ENCODE data around the gene EVPL.

Gene EVPL

DNA sequence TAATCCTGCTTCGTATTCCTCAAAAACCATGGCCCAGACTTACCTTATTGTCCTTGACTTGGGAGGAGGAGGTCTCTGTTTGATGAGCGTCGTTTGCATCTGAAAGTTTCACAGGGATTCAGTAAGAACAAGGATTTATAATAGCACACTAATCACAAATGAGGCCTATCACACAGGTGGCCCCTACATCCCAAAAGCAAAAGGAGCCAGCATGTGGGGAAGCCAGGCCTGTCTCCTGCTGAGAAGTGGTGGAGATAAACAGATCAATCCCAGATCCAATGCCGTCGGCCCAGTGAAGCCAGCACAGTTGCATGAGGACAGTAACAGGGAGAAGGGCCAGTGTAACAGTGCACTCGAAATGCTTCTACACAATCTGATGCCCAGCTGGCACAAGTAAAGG lies 13.3 kb upstream of the EVPL start:
- H3K9me3 ChIP-seq (ENCODE audit: insufficient read depth, low read depth, low read length) = no peaks in the 10 kb centered on the region
- H3K79me2 ChIP-seq (ENCODE audit: insufficient read depth, low read length) = no peaks in the 10 kb centered on the region
- H3F3A ChIP-seq (ENCODE audit: low read depth) = no peaks in the 10 kb centered on the region
- H3K4me3 ChIP-seq (ENCODE audit: low read length, poor library complexity, severe bottlenecking) = no peak overlapping the region
- H4K20me1 ChIP-seq (ENCODE audit: insufficient read depth, low read length, poor library complexity, severe bottlenecking) = no peaks in the 10 kb centered on the region
- H3K9ac ChIP-seq (ENCODE audit: low read depth, low read length, poor library complexity, severe bottlenecking) = no peak overlapping the region
- no peak overlapping the region for H3K4me2 ChIP-seq (ENCODE audit: low read depth, low read length, poor library complexity, severe bottlenecking)
- H3K9me2 ChIP-seq (replicated peaks; ENCODE audit: low read depth, low read length) = no peaks in the 10 kb centered on the region
- peaks cover 9% of the 10 kb centered on the region for H3K4me1 ChIP-seq (ENCODE audit: insufficient read depth, low read length, poor library complexity, severe bottlenecking)
- H3K36me3 ChIP-seq (ENCODE audit: insufficient read depth, low read length) = peaks cover 73% of the 10 kb centered on the region; the same call in 1 of the 2 replicates
- TF ChIP-seq, protein P1, sequence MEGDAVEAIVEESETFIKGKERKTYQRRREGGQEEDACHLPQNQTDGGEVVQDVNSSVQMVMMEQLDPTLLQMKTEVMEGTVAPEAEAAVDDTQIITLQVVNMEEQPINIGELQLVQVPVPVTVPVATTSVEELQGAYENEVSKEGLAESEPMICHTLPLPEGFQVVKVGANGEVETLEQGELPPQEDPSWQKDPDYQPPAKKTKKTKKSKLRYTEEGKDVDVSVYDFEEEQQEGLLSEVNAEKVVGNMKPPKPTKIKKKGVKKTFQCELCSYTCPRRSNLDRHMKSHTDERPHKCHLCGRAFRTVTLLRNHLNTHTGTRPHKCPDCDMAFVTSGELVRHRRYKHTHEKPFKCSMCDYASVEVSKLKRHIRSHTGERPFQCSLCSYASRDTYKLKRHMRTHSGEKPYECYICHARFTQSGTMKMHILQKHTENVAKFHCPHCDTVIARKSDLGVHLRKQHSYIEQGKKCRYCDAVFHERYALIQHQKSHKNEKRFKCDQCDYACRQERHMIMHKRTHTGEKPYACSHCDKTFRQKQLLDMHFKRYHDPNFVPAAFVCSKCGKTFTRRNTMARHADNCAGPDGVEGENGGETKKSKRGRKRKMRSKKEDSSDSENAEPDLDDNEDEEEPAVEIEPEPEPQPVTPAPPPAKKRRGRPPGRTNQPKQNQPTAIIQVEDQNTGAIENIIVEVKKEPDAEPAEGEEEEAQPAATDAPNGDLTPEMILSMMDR (conservative IDR thresholded peaks at IDR 0.05; ENCODE audit: low read length) = no peak
- TF ChIP-seq EZH2phosphoT487 (IDR thresholded peaks at IDR 0.05; ENCODE audit: borderline replicate concordance) = no peak
- H3K27me3 ChIP-seq (ENCODE audit: insufficient read depth, low read length, poor library complexity, severe bottlenecking) = no peaks in the 10 kb centered on the region
- no peak overlapping the region for H2AFZ ChIP-seq (ENCODE audit: low read length)

DNA sequence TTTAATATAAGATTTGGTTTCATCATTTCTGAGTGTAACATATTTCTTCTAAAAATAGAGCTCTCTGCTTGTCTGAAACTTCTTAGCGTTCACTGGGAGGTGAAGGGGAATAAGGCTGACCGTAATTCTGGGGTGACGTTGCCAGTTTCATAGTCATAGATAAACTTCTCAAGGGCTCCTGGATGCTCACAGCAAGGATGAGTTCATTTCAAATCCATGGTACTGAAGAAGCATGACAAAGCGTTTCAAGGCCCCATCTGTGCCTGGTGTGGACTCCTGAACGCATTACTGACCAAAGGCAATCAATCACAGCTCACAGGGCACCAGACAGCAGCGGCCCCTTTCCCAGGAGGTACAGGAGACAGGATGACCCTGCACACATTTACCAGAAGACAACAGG lies 12.0 kb upstream of the EVPL start:
- Histone ChIP-seq H3K4me1 (ENCODE audit: insufficient read depth, low read length, poor library complexity, severe bottlenecking) (peaks cover 18% of the 10 kb centered on the region), H3K9me2 (replicated peaks; ENCODE audit: low read depth, low read length) (no peaks in the 10 kb centered on the region), H3K4me2 (ENCODE audit: low read depth, low read length, poor library complexity, severe bottlenecking) (no peak overlapping the region), H2AFZ (ENCODE audit: low read length) (no peak overlapping the region), H4K20me1 (ENCODE audit: insufficient read depth, low read length, poor library complexity, severe bottlenecking) (no peaks in the 10 kb centered on the region), H3F3A (ENCODE audit: low read depth) (no peaks in the 10 kb centered on the region), H3K4me3 (ENCODE audit: low read length, poor library complexity, severe bottlenecking) (no peak overlapping the region), H3K9ac (ENCODE audit: low read depth, low read length, poor library complexity, severe bottlenecking) (no peak overlapping the region), H3K79me2 (ENCODE audit: insufficient read depth, low read length) (no peaks in the 10 kb centered on the region), H3K36me3 (ENCODE audit: insufficient read depth, low read length) (peaks cover 61% of the 10 kb centered on the region; the same call in 1 of the 2 replicates), H3K27me3 (ENCODE audit: insufficient read depth, low read length, poor library complexity, severe bottlenecking) (no peaks in the 10 kb centered on the region), H3K9me3 (ENCODE audit: insufficient read depth, low read depth, low read length) (no peaks in the 10 kb centered on the region)
- no peak for TF ChIP-seq EZH2phosphoT487 (IDR thresholded peaks at IDR 0.05; ENCODE audit: borderline replicate concordance)
- TF ChIP-seq, protein P1 (conservative IDR thresholded peaks at IDR 0.05; ENCODE audit: low read length) = no peak

DNA sequence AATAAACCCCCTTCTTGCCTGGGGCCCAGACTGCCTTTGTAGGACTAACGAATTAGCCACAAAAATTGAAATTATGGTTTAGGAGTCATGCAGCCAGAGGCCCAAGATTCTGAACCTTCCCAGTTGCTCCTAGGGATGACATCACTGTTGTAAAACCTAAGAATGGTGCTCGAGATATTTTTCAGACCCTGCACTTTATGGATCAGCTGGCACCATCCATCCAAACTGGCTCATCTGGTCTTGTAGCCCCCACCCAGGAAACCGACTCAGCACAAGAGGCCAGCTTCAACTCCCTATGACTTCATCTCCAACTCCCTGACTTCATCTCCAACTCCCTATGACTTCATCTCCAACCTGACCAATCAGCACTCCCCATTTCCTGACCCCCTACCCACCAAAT lies 10.9 kb upstream of the EVPL start:
- peaks cover 18% of the 10 kb centered on the region for H3K4me1 ChIP-seq (ENCODE audit: insufficient read depth, low read length, poor library complexity, severe bottlenecking)
- H3F3A ChIP-seq (ENCODE audit: low read depth) = no peaks in the 10 kb centered on the region
- no peaks in the 10 kb centered on the region for H4K20me1 ChIP-seq (ENCODE audit: insufficient read depth, low read length, poor library complexity, severe bottlenecking)
- no peak for TF ChIP-seq EZH2phosphoT487 (IDR thresholded peaks at IDR 0.05; ENCODE audit: borderline replicate concordance)
- TF ChIP-seq, protein P1 (conservative IDR thresholded peaks at IDR 0.05; ENCODE audit: low read length) = no peak
- H3K36me3 ChIP-seq (ENCODE audit: insufficient read depth, low read length) = peaks cover 50% of the 10 kb centered on the region; the same call in 1 of the 2 replicates
- H3K9me2 ChIP-seq (replicated peaks; ENCODE audit: low read depth, low read length) = no peaks in the 10 kb centered on the region
- H3K9ac ChIP-seq (ENCODE audit: low read depth, low read length, poor library complexity, severe bottlenecking) = no peak overlapping the region
- H3K4me3 ChIP-seq (ENCODE audit: low read length, poor library complexity, severe bottlenecking) = no peak overlapping the region
- no peaks in the 10 kb centered on the region for H3K27me3 ChIP-seq (ENCODE audit: insufficient read depth, low read length, poor library complexity, severe bottlenecking)
- no peaks in the 10 kb centered on the region for H3K9me3 ChIP-seq (ENCODE audit: insufficient read depth, low read depth, low read length)
- H2AFZ ChIP-seq (ENCODE audit: low read length) = no peak overlapping the region
- no peak overlapping the region for H3K4me2 ChIP-seq (ENCODE audit: low read depth, low read length, poor library complexity, severe bottlenecking)
- no peaks in the 10 kb centered on the region for H3K79me2 ChIP-seq (ENCODE audit: insufficient read depth, low read length)
